ENCODE data around the gene TUBA4B.

DNA sequence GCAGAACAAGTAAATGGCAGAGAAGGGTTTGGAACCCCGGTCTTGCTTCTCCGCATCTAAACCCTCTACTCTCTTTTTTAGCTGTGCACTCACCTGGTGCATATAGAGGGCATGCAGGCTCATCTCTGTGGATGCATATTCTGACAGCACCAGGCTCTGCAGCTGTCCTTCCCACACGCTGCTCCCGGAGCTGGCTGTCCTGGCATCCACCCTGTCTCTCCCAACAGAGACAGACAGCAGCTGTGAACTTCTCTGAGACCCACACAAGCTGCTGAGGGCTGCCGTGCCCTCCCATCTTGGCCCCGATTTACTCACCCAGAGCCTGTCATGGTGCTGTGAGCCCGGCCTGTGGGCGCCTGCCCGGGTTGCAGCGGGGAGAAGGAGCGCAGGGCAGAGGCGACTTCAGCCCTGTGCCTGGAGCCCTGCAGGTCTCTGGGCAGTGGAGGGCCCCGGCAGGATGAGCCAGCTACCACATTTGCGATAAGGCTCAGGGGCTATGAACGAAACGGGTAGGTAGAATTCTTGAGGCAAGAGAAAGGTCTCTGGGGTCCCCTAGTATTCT lies 31.0 kb upstream of the TUBA4B start:
- TF ChIP-seq, protein P1, sequence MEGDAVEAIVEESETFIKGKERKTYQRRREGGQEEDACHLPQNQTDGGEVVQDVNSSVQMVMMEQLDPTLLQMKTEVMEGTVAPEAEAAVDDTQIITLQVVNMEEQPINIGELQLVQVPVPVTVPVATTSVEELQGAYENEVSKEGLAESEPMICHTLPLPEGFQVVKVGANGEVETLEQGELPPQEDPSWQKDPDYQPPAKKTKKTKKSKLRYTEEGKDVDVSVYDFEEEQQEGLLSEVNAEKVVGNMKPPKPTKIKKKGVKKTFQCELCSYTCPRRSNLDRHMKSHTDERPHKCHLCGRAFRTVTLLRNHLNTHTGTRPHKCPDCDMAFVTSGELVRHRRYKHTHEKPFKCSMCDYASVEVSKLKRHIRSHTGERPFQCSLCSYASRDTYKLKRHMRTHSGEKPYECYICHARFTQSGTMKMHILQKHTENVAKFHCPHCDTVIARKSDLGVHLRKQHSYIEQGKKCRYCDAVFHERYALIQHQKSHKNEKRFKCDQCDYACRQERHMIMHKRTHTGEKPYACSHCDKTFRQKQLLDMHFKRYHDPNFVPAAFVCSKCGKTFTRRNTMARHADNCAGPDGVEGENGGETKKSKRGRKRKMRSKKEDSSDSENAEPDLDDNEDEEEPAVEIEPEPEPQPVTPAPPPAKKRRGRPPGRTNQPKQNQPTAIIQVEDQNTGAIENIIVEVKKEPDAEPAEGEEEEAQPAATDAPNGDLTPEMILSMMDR (IDR thresholded peaks at IDR 0.05), result no peak
- no peak for TF ChIP-seq POLR2A (IDR thresholded peaks at IDR 0.05)
